Frontal cortex (tissue), 4 donors: ENCODE data around the gene CDH4. TPM values are rescaled to one million over a fixed set of nuclear protein-coding genes. Genes with fewer than 3 reads are reported as not detected.
A peak's percentile ranks its signal among the peaks of the same experiment; 100 is the strongest.

Experiments used
- DNase-seq, 2 donors: peaks; one replicate each; pipeline ENCODE4 v3.0.0; 2012; ENCODE audit warnings: low spot score in 2 of 2
- FAIRE-seq: peaks from 2 replicates; lab custom pipeline; 2012; peaks lifted over from hg19 to GRCh38; lab: Jason Lieb, UNC
- total RNA-seq: library from RNA; depleted of rRNA; stranded (reverse); fragments of >200 nt; gene quantifications from one replicate; pipeline ENCODE4 v1.2.3, GENCODE V29; 2014
- donor health status: control.
- donor health status: control.
- donor health status: control.

CDH4 gene
- total RNA-seq, 1 donor from 2014 or later, result 22.8 TPM

- DNase-seq, result peak; percentile 38 to 39
- no peak for FAIRE-seq
Observed at GRCh38 chr20:61640131-61640870, 388.2 kb downstream of the CDH4 start.

DNA sequence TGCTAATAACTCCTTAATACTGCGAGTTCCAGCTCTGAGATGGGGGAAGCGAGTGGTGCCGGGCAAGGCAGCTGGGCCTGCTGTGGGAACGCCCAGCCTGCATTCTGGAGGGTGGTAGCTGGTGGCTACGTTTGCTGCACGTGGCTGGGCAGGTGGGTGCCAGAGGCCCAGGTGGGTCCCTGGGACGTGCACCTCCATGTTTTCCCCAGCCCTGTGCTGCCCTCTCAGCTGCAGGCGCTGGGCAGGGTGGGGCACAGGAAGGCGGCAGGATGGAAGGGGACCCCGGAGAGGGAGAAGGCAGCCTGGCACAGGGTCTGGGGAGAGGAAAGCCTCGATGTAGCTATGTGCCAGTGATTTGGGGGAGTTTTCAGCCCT is 388.8 kb downstream of the CDH4 start:
- no peak for DNase-seq
- no peak for FAIRE-seq

- DNase-seq (no peak), FAIRE-seq (no peak)
Observed at GRCh38 chr20:61643656-61644377, 391.8 kb downstream of the CDH4 start.

GRCh38 chr20:61644378-61645076 is 392.5 kb downstream of the CDH4 start:
- FAIRE-seq, result no peak
- no peak for DNase-seq

GRCh38 chr20:61645732-61646131 is 393.7 kb downstream of the CDH4 start:
- DNase-seq (no peak), FAIRE-seq (no peak)

GRCh38 chr20:61646453-61646852 is 394.4 kb downstream of the CDH4 start:
- no peak for DNase-seq
- FAIRE-seq, result no peak

- no peak for DNase-seq
- no peak for FAIRE-seq
Observed at GRCh38 chr20:61646986-61647385, 394.9 kb downstream of the CDH4 start.

DNA sequence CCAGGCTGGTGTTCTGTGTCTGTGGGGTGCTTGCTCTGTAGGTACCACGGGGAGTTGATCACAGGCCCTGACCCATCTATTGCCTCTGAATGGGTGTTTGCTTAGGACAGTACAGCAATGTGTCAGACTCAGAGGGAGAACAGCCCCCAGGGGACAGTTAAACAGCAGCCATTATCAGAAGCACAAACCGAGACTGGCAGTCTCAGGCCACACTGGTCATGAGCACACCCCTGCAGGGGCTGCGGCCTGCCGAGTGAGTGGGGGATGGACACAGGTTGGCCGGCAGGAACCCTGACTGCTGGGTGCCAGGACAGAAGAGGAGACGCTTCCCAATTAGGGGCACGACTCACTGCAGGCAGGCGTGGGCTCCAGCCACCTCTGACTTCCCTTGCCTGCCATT is 395.6 kb downstream of the CDH4 start:
- DNase-seq (no peak), FAIRE-seq (no peak)

GRCh38 chr20:61649105-61649859 is 397.2 kb downstream of the CDH4 start:
- FAIRE-seq, result no peak
- DNase-seq, result no peak

- no peak for FAIRE-seq
Observed at GRCh38 chr20:61649860-61650162, 397.8 kb downstream of the CDH4 start.

GRCh38 chr20:61650912-61651733 is 399.1 kb downstream of the CDH4 start:
- DNase-seq, result no peak
- FAIRE-seq, result no peak

More at GRCh38 chr20:61649860-61650162, 397.8 kb downstream of the CDH4 start:
- DNase-seq, result no peak

GRCh38 chr20:61652146-61652545 is 400.1 kb downstream of the CDH4 start:
- DNase-seq (no peak), FAIRE-seq (no peak)

- FAIRE-seq (no peak), DNase-seq (no peak)
Observed at GRCh38 chr20:61654726-61655125, 402.7 kb downstream of the CDH4 start.

- no peak for DNase-seq
- no peak for FAIRE-seq
Observed at GRCh38 chr20:61655591-61655990, 403.5 kb downstream of the CDH4 start.

- FAIRE-seq (no peak), DNase-seq (no peak)
Observed at GRCh38 chr20:61656198-61656597, 404.1 kb downstream of the CDH4 start.

DNA sequence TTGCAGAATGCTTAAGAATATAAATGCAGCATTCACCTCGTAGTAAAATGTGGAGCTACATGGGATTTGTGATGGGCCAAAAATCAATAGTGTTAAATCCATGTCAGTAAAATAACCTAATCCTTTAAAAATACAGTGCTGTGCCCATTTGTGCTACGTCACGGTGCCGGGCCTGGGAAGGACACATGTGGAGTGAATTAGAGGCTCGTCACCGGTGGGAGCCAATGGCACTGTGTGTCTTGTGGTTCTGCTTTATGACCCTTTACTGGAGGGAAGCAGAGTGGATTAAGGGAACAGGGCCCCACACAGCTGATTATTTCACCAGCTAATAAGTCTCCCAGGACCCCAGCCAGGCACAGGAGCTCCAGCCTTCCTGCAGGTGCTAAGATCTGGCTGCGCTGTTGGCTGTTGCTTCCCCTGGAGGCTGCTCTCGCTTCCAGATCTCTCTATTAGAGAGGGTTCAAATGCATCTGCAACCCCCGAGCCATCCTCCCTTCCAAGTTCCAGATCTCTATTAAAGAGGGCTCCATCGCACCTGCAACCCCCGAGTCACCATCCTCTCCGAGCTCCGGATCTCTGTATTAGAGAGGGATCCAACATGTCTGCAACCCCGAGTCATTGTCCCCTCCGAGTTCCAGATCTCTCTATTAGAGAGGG is 405.8 kb downstream of the CDH4 start:
- FAIRE-seq (no peak), DNase-seq (no peak)

DNA sequence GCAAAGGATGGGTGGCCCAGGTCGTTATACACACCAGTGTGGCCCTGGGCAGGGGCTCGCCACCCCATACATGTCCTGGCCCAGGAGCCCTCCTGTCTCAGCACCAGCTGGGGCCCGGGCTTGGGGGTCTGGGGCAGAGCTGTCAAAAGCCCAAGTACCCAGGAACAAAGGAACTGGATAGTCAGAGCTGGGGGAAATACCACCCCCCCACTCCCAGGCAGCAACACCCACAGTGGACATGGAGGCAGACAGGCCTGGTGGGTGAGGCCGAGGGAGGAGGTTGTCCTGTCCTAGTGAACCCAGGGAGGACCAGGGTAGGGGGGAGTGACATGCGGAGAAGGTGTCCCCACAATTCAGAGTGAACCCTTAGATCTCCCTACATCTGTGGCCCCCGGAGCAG is 406.5 kb downstream of the CDH4 start:
- FAIRE-seq, result no peak
- no peak for DNase-seq

GRCh38 chr20:61659246-61659993 is 407.4 kb downstream of the CDH4 start:
- no peak for FAIRE-seq
- DNase-seq, result no peak
